ENCODE data around the gene HS3ST2.
"Not testable (repeated sequence)": the region's sequence is repeated elsewhere in the genome, so short reads cannot be mapped to it uniquely, and the experiment has no call there.

Gene HS3ST2

DNA sequence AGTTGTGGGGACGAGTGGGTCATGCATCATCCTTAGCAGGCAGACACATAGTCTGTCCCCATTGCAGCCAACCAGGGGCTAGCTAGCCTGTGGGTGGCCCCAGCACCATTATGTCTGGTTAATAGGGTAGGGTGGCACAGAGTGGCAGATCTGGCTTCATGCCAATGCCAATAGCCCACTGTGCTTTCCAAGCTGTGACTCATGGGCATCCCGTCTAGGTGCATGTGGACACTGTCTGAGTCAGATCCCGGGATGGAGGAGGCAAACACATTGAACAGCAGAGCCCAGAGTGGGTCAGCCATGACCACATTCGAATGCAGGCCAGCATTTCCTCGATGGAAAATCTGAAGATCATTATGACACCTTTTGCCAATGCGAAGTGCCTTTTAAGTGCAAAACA lies 2.5 kb downstream of the HS3ST2 start:
- H4K8ac ChIP-seq (ENCODE audit: low read depth, low read length): no peak overlapping the region
- no peak overlapping the region for H3K14ac ChIP-seq (ENCODE audit: low read length)
- H3K4ac ChIP-seq (ENCODE audit: low read length): no peak overlapping the region
- H3K27me3 ChIP-seq (ENCODE audit: control insufficient read depth in 3 of 3, insufficient read depth in 3 of 3, low read depth in 1 of 3, low read length in 3 of 3): peaks cover 17 to 58% (median 35%) of the 10 kb centered on the region in 3 experiments
- peaks cover 0 to 8% of the 10 kb centered on the region in 2 donors for H3K4me1 ChIP-seq (ENCODE audit: control insufficient read depth in 2 of 2, insufficient read depth in 1 of 2, low read depth in 1 of 2, low read length in 2 of 2)
- H2BK120ac ChIP-seq (ENCODE audit: low read depth, low read length): no peak overlapping the region
- no peak overlapping the region for H2BK12ac ChIP-seq (ENCODE audit: low read length)
- H3K23ac ChIP-seq (ENCODE audit: low read depth, low read length, poor library complexity): no peak overlapping the region
- no CpG with 5 or more reads among the region's 6 CpGs for WGBS, 2 donors (ENCODE audit: extremely low coverage in 2 of 2, insufficient read length in 2 of 2, insufficient replicate concordance in 1 of 2)
- no peak overlapping the region for H4K91ac ChIP-seq (ENCODE audit: low read depth, low read length, poor library complexity)
- no peaks in the 10 kb centered on the region for H3K79me1 ChIP-seq (ENCODE audit: low read depth, low read length)
- H2AFZ ChIP-seq (ENCODE audit: low read length): no peak overlapping the region
- H3K27ac ChIP-seq (replicated peaks; ENCODE audit: low read length): no peak overlapping the region
- H2BK5ac ChIP-seq (ENCODE audit: low read length): no peak overlapping the region
- no peak overlapping the region for H2BK15ac ChIP-seq (ENCODE audit: low read length)
- no peak overlapping the region for H2AK5ac ChIP-seq (ENCODE audit: low read depth, low read length)
- H3K9me3 ChIP-seq (replicated peaks in 1 of 2; ENCODE audit: control insufficient read depth in 2 of 2, insufficient read depth in 1 of 2, low read depth in 1 of 2, low read length in 2 of 2): no peaks in the 10 kb centered on the region
- DNase-seq (ENCODE audit: low spot score): no peak
- H3K4me2 ChIP-seq (ENCODE audit: insufficient read depth, low read length, poor library complexity, severe bottlenecking): no peak overlapping the region
- no peak overlapping the region for H3K9ac ChIP-seq (ENCODE audit: low read depth, low read length, poor library complexity)
- H3K36me3 ChIP-seq (replicated peaks in 1 of 2; ENCODE audit: control insufficient read depth in 2 of 2, insufficient read depth in 2 of 2, low read length in 2 of 2): no peaks in the 10 kb centered on the region
- no peak overlapping the region for H3K18ac ChIP-seq (ENCODE audit: low read length)
- no peak overlapping the region for H3K4me3 ChIP-seq (ENCODE audit: low read length in 2 of 2)

- H3K14ac ChIP-seq (ENCODE audit: low read length); H3K4ac ChIP-seq (ENCODE audit: low read length); H3K18ac ChIP-seq (ENCODE audit: low read length); H2BK5ac ChIP-seq (ENCODE audit: low read length); H3K9ac ChIP-seq (ENCODE audit: low read depth, low read length, poor library complexity); H2AFZ ChIP-seq (ENCODE audit: low read length); H3K4me3 ChIP-seq (ENCODE audit: low read length in 2 of 2); H3K36me3 ChIP-seq (replicated peaks in 1 of 2; ENCODE audit: control insufficient read depth in 2 of 2, insufficient read depth in 2 of 2, low read length in 2 of 2); H2AK5ac ChIP-seq (ENCODE audit: low read depth, low read length); H4K8ac ChIP-seq (ENCODE audit: low read depth, low read length); H2BK12ac ChIP-seq (ENCODE audit: low read length); H3K27ac ChIP-seq (replicated peaks; ENCODE audit: low read length); H2BK120ac ChIP-seq (ENCODE audit: low read depth, low read length); H3K23ac ChIP-seq (ENCODE audit: low read depth, low read length, poor library complexity); H3K4me2 ChIP-seq (ENCODE audit: insufficient read depth, low read length, poor library complexity, severe bottlenecking); H3K79me1 ChIP-seq (ENCODE audit: low read depth, low read length); H3K4me1 ChIP-seq (ENCODE audit: control insufficient read depth in 2 of 2, insufficient read depth in 1 of 2, low read depth in 1 of 2, low read length in 2 of 2); H2BK15ac ChIP-seq (ENCODE audit: low read length); DNase-seq (ENCODE audit: low spot score); H3K9me3 ChIP-seq (replicated peaks in 1 of 2; ENCODE audit: control insufficient read depth in 2 of 2, insufficient read depth in 1 of 2, low read depth in 1 of 2, low read length in 2 of 2); H4K91ac ChIP-seq (ENCODE audit: low read depth, low read length, poor library complexity): not testable (repeated sequence)
- H3K27me3 ChIP-seq (ENCODE audit: control insufficient read depth in 3 of 3, insufficient read depth in 3 of 3, low read depth in 1 of 3, low read length in 3 of 3): peaks cover 14 to 41% (median 26%) of the 10 kb centered on the region in 3 experiments
These were observed 4.8 kb downstream of the HS3ST2 start for GRCh38 chr16:22818736-22819135.

GRCh38 chr16:22838681-22839080 lies 24.7 kb downstream of the HS3ST2 start:
- no peak for DNase-seq (ENCODE audit: low spot score)
- no peaks in the 10 kb centered on the region for H3K36me3 ChIP-seq (replicated peaks in 1 of 2; ENCODE audit: control insufficient read depth in 2 of 2, insufficient read depth in 2 of 2, low read length in 2 of 2)
- H2BK5ac ChIP-seq (ENCODE audit: low read length): no peak overlapping the region
- no peak overlapping the region for H2AFZ ChIP-seq (ENCODE audit: low read length)
- no peak overlapping the region for H3K4me2 ChIP-seq (ENCODE audit: insufficient read depth, low read length, poor library complexity, severe bottlenecking)
- H3K14ac ChIP-seq (ENCODE audit: low read length): no peak overlapping the region
- H3K23ac ChIP-seq (ENCODE audit: low read depth, low read length, poor library complexity): no peak overlapping the region
- no peaks in the 10 kb centered on the region for H3K27me3 ChIP-seq (ENCODE audit: control insufficient read depth in 3 of 3, insufficient read depth in 3 of 3, low read depth in 1 of 3, low read length in 3 of 3)
- H3K4me1 ChIP-seq (ENCODE audit: control insufficient read depth in 2 of 2, insufficient read depth in 1 of 2, low read depth in 1 of 2, low read length in 2 of 2): peaks cover 0 to 2% of the 10 kb centered on the region in 2 donors
- no peak overlapping the region for H3K4ac ChIP-seq (ENCODE audit: low read length)
- no peak overlapping the region for H3K18ac ChIP-seq (ENCODE audit: low read length)
- no peaks in the 10 kb centered on the region for H3K9me3 ChIP-seq (replicated peaks in 1 of 2; ENCODE audit: control insufficient read depth in 2 of 2, insufficient read depth in 1 of 2, low read depth in 1 of 2, low read length in 2 of 2)
- no peak overlapping the region for H2BK120ac ChIP-seq (ENCODE audit: low read depth, low read length)
- H4K91ac ChIP-seq (ENCODE audit: low read depth, low read length, poor library complexity): no peak overlapping the region
- H4K8ac ChIP-seq (ENCODE audit: low read depth, low read length): no peak overlapping the region
- no peak overlapping the region for H3K27ac ChIP-seq (replicated peaks; ENCODE audit: low read length)
- H2BK12ac ChIP-seq (ENCODE audit: low read length): no peak overlapping the region
- H2AK5ac ChIP-seq (ENCODE audit: low read depth, low read length): no peak overlapping the region
- no peak overlapping the region for H3K4me3 ChIP-seq (ENCODE audit: low read length in 2 of 2)
- no peak overlapping the region for H2BK15ac ChIP-seq (ENCODE audit: low read length)
- H3K79me1 ChIP-seq (ENCODE audit: low read depth, low read length): no peaks in the 10 kb centered on the region
- no peak overlapping the region for H3K9ac ChIP-seq (ENCODE audit: low read depth, low read length, poor library complexity)
- WGBS, 2 donors (ENCODE audit: extremely low coverage in 2 of 2, insufficient read length in 2 of 2, insufficient replicate concordance in 1 of 2): no CpG with 5 or more reads among the region's 3 CpGs

DNA sequence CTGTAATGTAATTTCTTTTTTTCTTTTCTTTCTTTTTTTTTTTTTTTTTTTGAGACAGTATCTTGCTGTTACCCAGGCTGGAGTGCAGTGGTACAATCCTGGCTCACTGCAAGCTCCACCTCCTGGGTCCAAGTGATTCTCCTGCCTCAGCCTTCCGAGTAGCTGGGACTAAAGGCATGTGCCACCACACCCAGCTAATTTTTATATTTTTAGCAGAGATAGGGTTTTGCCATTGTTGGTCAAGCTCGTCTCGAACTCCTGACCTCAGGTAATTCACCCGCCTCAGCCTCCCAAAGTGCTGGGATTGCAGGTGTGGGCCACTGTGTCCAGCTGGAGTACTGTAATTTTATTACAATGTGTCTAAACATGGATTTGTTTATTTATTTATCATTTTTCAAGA lies 28.1 kb downstream of the HS3ST2 start:
- not testable (repeated sequence) for H3K4me3 ChIP-seq (ENCODE audit: low read length in 2 of 2); H2BK120ac ChIP-seq (ENCODE audit: low read depth, low read length); H3K23ac ChIP-seq (ENCODE audit: low read depth, low read length, poor library complexity); H3K18ac ChIP-seq (ENCODE audit: low read length); H3K4ac ChIP-seq (ENCODE audit: low read length); H2BK5ac ChIP-seq (ENCODE audit: low read length); H2BK15ac ChIP-seq (ENCODE audit: low read length); H2AFZ ChIP-seq (ENCODE audit: low read length); H3K4me2 ChIP-seq (ENCODE audit: insufficient read depth, low read length, poor library complexity, severe bottlenecking); H4K8ac ChIP-seq (ENCODE audit: low read depth, low read length); H3K27me3 ChIP-seq (ENCODE audit: control insufficient read depth in 3 of 3, insufficient read depth in 3 of 3, low read depth in 1 of 3, low read length in 3 of 3); H2BK12ac ChIP-seq (ENCODE audit: low read length); H3K14ac ChIP-seq (ENCODE audit: low read length); H3K9ac ChIP-seq (ENCODE audit: low read depth, low read length, poor library complexity); H2AK5ac ChIP-seq (ENCODE audit: low read depth, low read length); H3K9me3 ChIP-seq (replicated peaks in 1 of 2; ENCODE audit: control insufficient read depth in 2 of 2, insufficient read depth in 1 of 2, low read depth in 1 of 2, low read length in 2 of 2); DNase-seq (ENCODE audit: low spot score); H3K4me1 ChIP-seq (ENCODE audit: control insufficient read depth in 2 of 2, insufficient read depth in 1 of 2, low read depth in 1 of 2, low read length in 2 of 2); H3K27ac ChIP-seq (replicated peaks; ENCODE audit: low read length); H3K79me1 ChIP-seq (ENCODE audit: low read depth, low read length); H3K36me3 ChIP-seq (replicated peaks in 1 of 2; ENCODE audit: control insufficient read depth in 2 of 2, insufficient read depth in 2 of 2, low read length in 2 of 2); H4K91ac ChIP-seq (ENCODE audit: low read depth, low read length, poor library complexity)
- WGBS, 2 donors (ENCODE audit: extremely low coverage in 2 of 2, insufficient read length in 2 of 2, insufficient replicate concordance in 1 of 2): no CpG with 5 or more reads among the region's 4 CpGs

All from neuronal stem cell (in vitro differentiated cells).